ENCODE results near the gene SPINK4.

GRCh38 chr9:33289936-33290246 is 49.9 kb downstream of the SPINK4 start:
- TF ChIP-seq EZH2phosphoT487 (IDR thresholded peaks at IDR 0.05; ENCODE audit: low read length) (no peak), CTCF (IDR thresholded peaks at IDR 0.05; ENCODE audit: low read length) (no peak)
